Ascending aorta (tissue), 2 donors: ENCODE measurements around the gene PANK1. TPM values are rescaled to one million over a fixed set of nuclear protein-coding genes. Genes with fewer than 3 reads are reported as not detected.

Source experiments
- DNase-seq, 2 donors: peaks; one replicate each; pipeline ENCODE4 v3.0.0-alpha.2; 2019; ENCODE audit warnings: low spot score in 2 of 2
- H3K27ac ChIP-seq, 2 donors: fragments of 200-600 bp; sonication (generic); one replicate each; pipeline ENCODE4 v1.5.1; 2016 to 2017; ENCODE audit warnings: mild to moderate bottlenecking in 1 of 2
- H3K27me3 ChIP-seq: fragments of 200-600 bp; sonication (generic); one replicate; pipeline ENCODE4 v1.5.1; 2017
- H3K36me3 ChIP-seq, 2 donors: fragments of 200-600 bp; sonication (generic); one replicate each; pipeline ENCODE4 v1.5.1; 2016
- H3K4me1 ChIP-seq, 2 donors: fragments of 200-600 bp; sonication (generic); one replicate each; pipeline ENCODE4 v1.5.1; 2016 to 2017; ENCODE audit warnings: mild to moderate bottlenecking in 1 of 2
- H3K4me3 ChIP-seq, 2 donors: fragments of 200-600 bp; sonication (generic); one replicate each; pipeline ENCODE4 v1.5.1; 2016 to 2017; ENCODE audit warnings: mild to moderate bottlenecking in 1 of 2
- H3K9me3 ChIP-seq, 2 donors: fragments of 200-600 bp; sonication (generic); one replicate each; pipeline ENCODE4 v1.5.1; 2016
- intact Hi-C: fragments of 100-400 bp; cut with DNase I; formaldehyde crosslinking; loops from one replicate; pipeline ENCODE4 v1.15.1; 2023
- total RNA-seq: library from RNA; depleted of rRNA; stranded (reverse); fragments of >200 nt; gene quantifications from one replicate; pipeline ENCODE4 v1.1.0, GENCODE V29; 2016
- TF ChIP-seq, protein P1 (sequence below), 3 experiments: fragments of 200-600 bp in 2 of 3; fragments of 450-650 bp in 1 of 3; sonication (generic) in 2 of 3; IDR thresholded peaks; one replicate each; pipeline ENCODE4 v1.5.1; 2016 to 2019; ENCODE audit warnings: antibody characterized with exemption in 3 of 3, mild to moderate bottlenecking in 1 of 3, moderate library complexity in 1 of 3

The PANK1 gene
- total RNA-seq, 1 donor from 2014 or later = 1.5 TPM

DNA sequence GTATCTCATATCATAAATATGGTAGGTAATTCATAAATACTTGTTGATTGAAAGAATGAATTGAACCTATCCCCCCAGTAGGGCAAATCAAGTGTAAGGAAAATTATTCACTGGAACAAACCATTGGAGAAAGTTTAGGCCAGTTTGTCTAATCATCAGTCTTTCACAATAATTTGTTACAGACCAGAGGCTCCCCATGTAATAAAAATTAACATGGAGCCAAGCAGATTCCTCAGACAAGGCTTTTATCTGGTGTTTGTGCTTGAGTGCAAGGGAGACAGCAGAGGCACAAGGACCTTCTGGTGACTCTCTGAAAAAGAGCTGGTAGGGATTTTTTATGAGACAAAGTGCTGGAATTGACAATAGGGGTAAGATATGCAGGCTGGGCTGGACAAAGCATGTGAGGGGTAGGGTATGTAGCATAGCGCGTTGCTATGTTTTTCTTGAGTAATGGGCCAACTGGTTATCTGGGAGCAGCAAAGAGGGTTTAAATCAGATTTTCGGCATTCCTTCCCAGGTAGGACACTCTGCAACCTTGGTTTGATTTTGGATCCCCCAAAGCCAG, 7.8 kb upstream of the PANK1 start:
- no peaks in the 10 kb centered on the region for H3K4me1 ChIP-seq
- H3K27me3 ChIP-seq = no peaks in the 10 kb centered on the region
- no peak overlapping the region for H3K4me3 ChIP-seq
- TF ChIP-seq, protein P1, sequence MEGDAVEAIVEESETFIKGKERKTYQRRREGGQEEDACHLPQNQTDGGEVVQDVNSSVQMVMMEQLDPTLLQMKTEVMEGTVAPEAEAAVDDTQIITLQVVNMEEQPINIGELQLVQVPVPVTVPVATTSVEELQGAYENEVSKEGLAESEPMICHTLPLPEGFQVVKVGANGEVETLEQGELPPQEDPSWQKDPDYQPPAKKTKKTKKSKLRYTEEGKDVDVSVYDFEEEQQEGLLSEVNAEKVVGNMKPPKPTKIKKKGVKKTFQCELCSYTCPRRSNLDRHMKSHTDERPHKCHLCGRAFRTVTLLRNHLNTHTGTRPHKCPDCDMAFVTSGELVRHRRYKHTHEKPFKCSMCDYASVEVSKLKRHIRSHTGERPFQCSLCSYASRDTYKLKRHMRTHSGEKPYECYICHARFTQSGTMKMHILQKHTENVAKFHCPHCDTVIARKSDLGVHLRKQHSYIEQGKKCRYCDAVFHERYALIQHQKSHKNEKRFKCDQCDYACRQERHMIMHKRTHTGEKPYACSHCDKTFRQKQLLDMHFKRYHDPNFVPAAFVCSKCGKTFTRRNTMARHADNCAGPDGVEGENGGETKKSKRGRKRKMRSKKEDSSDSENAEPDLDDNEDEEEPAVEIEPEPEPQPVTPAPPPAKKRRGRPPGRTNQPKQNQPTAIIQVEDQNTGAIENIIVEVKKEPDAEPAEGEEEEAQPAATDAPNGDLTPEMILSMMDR (IDR thresholded peaks at IDR 0.05) = no peak
- H3K27ac ChIP-seq = no peak overlapping the region
- no peaks in the 10 kb centered on the region for H3K9me3 ChIP-seq
- intact Hi-C loops = no loop called here
- no peaks in the 10 kb centered on the region for H3K36me3 ChIP-seq
- no peak for DNase-seq

DNA sequence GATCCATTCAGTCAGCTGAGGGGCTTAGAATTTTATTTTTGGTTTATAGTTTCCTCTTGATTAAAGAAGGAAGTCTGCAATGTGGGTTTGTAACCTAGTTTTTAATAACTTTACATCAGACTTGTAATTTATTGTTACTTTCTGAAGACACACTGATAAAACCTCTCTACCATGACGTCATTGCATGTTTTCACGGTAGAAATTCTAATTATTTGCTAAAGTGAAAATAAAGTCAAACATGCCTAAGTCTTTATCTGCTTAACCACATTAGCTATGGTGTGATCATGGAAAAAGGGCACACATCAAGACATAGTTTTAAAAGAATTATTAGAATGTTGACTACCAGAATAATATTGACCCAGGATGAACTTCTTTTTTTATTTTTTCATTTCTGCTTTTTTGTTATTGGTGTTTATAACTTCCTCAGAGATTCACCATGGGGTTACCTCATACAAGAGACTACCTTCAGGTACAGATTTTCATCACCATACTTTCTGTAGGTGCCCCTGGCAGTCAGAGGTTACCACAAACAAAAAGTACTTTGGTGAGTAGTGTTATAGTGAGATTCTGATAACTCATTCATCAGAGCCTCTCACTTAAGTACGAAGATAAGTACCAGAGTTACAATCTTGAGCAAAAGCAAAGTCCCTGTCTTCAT, 7.0 kb upstream of the PANK1 start:
- Histone ChIP-seq H3K4me3 (no peak overlapping the region), H3K27ac (no peak overlapping the region), H3K4me1 (no peaks in the 10 kb centered on the region), H3K27me3 (no peaks in the 10 kb centered on the region), H3K36me3 (no peaks in the 10 kb centered on the region), H3K9me3 (no peaks in the 10 kb centered on the region)
- DNase-seq = no peak
- intact Hi-C loops = no loop called here
- TF ChIP-seq, protein P1 (IDR thresholded peaks at IDR 0.05) = no peak

DNA sequence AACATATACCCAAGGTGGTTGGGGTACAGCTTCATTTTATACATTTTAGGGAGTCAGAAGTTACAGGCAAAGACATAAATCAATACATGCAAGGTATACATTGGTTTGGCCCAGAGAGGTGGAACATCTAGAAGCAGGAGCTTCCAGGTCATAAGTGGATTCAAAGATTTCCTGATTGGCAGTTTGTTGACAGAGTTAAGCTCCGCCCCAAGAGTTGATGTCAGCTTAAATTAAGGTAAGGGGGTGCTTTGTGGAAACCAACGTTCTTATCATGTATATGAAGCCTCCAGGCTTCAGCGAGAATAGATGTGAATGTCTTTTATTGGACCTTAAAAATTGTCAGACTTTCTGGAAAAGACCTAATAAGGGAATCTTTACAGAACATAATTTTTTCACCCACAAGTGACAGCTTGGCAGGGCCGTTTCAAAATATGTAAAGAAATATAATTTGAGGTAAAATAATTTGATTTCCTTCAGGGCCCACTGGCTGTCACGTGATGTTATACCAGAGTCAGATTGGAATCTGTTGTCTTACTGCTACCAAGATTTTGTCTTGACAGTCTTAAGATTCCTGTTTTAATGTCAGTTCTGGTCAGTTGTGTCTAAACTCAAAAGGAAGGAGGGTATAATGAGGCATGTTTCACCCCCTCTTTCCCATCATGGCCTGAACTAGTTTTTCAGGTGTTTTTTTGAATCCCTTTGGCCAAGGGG, 6.3 kb upstream of the PANK1 start:
- Histone ChIP-seq H3K9me3 (no peaks in the 10 kb centered on the region), H3K4me1 (no peaks in the 10 kb centered on the region), H3K27ac (no peak overlapping the region), H3K27me3 (no peaks in the 10 kb centered on the region), H3K4me3 (no peak overlapping the region), H3K36me3 (no peaks in the 10 kb centered on the region)
- intact Hi-C loops = no loop called here
- no peak for DNase-seq
- TF ChIP-seq, protein P1 (IDR thresholded peaks at IDR 0.05) = no peak

DNA sequence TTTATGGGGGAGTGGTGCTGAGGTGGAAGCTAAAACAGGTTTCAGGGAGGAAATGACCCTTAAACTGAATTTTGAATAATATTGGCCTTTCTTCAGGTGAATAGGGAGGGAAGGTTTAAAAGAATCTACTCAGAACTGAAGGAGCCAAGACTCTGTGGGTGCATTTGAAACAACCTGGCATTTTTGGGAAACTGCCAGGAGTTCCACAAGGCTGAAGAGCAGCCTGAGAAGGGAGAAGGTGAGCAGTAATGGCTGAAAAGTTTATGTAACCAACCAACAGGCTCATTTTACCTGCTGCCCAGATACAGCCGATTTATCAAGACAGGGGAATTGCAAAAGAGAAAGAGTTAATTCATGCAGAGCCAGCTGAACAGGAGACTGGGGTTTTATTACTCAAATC, 4.0 kb upstream of the PANK1 start:
- Histone ChIP-seq H3K36me3 (no peaks in the 10 kb centered on the region), H3K27me3 (no peaks in the 10 kb centered on the region), H3K4me1 (no peaks in the 10 kb centered on the region), H3K27ac (no peak overlapping the region), H3K9me3 (no peaks in the 10 kb centered on the region), H3K4me3 (no peak overlapping the region)
- intact Hi-C loops = loop anchor here (10.0 kb wide), 2 partner anchors 224 to 394 kb away; partner anchors contain the start of gene LIPA
- TF ChIP-seq, protein P1 (IDR thresholded peaks at IDR 0.05) = no peak
- DNase-seq = no peak

DNA sequence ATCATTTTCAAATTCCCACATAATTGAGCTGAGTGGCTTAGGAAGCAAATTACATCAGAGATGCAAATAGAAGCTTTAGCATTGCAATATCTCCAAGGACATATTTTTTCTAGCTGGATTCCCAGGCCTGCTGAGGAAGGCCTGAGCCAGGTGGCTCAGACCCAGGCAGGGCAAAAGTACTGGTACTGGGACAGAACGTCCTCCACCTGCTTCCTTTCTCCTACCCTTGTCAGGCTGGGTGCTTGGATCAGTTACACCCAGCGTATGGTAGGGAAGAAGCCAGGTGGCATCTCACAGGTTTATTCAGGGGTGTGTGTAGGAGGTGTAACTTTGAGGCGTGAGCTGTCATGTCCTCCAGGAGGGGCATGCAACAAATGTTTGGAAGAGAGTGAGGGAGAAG, 3.0 kb upstream of the PANK1 start:
- no peaks in the 10 kb centered on the region for H3K36me3 ChIP-seq
- no peak for DNase-seq
- H3K9me3 ChIP-seq = no peaks in the 10 kb centered on the region
- TF ChIP-seq, protein P1 (IDR thresholded peaks at IDR 0.05) = no peak
- no peak overlapping the region for H3K4me3 ChIP-seq
- intact Hi-C loops = loop anchor here (10.0 kb wide), 2 partner anchors 223 to 393 kb away; partner anchors contain the start of gene LIPA
- no peaks in the 10 kb centered on the region for H3K4me1 ChIP-seq
- H3K27ac ChIP-seq = no peak overlapping the region
- no peaks in the 10 kb centered on the region for H3K27me3 ChIP-seq
